Ovary (tissue), 9 donors: ENCODE results near the gene SMC1B. TPM values are rescaled to one million over a fixed set of nuclear protein-coding genes. Genes with fewer than 3 reads are reported as not detected.

ENCODE experiments used
- DNase-seq, 5 donors: peaks; one replicate each; pipeline ENCODE4 v3.0.0-alpha.2; 2019 to 2020
- H3K27ac ChIP-seq, 2 donors: fragments of 200-600 bp; one replicate each; pipeline versions ENCODE4 v1.5.1 to v1.8.0; 2019 to 2022
- H3K27me3 ChIP-seq: fragments of 200-600 bp; one replicate; pipeline ENCODE4 v1.8.0; 2022
- H3K36me3 ChIP-seq: fragments of 200-600 bp; sonication (generic); one replicate; pipeline ENCODE4 v1.5.1; 2019
- H3K4me1 ChIP-seq: one replicate; pipeline ENCODE4 v1.8.1; 2013; ENCODE audit warnings: mild to moderate bottlenecking, moderate library complexity; ENCODE audit not compliant: insufficient read depth
- H3K4me3 ChIP-seq: fragments of 200-600 bp; sonication (generic); one replicate; pipeline ENCODE4 v1.5.1; 2017
- H3K9me3 ChIP-seq, 2 donors: fragments of 200-600 bp in 1 of 2; sonication (generic) in 1 of 2; one replicate each; pipeline versions ENCODE4 v1.5.1 to v1.8.1; 2013 to 2019; ENCODE audit warnings: mild to moderate bottlenecking in 1 of 2, moderate library complexity in 1 of 2
- EP300 ChIP-seq: sonication (generic); formaldehyde crosslinking; IDR thresholded peaks from one replicate; pipeline ENCODE4 v1.6.1; 2017; ENCODE audit warnings: antibody characterized with exemption
- POLR2A ChIP-seq: fragments of 450-650 bp; IDR thresholded peaks from one replicate; pipeline ENCODE4 v1.6.1; 2017; ENCODE audit warnings: antibody characterized with exemption, mild to moderate bottlenecking, moderate library complexity
- WGBS, 3 donors: extraction: QIAGEN DNeasy Blood & Tissue Kit in 1 of 3; methylation state at CpG; one replicate each; pipeline versions ENCODE4 v1.1.5 to v1.1.7; 2013 to 2017; 5-methylcytosine and 5-hydroxymethylcytosine counted together
- intact Hi-C, 4 donors: fragments of 100-400 bp; cut with DNase I; formaldehyde crosslinking; loops; one replicate each; pipeline versions ENCODE4 v1.11.0 to v1.15.1; 2022 to 2023
- polyA plus RNA-seq, 2 donors: library from polyadenylated mRNA; stranded (reverse); fragments of 200-250 nt in 1 of 2; fragments of 350-450 nt in 1 of 2; fragmentation: Illumina TruSeq in 1 of 2; extraction: RNeasy Lipid Tissue Mini Kit (QIAGEN cat#74804) in 1 of 2; gene quantifications; one replicate each; pipeline ENCODE4 v1.2.3, GENCODE V29; 2013 to 2014
- total RNA-seq, 7 donors: library from RNA; depleted of rRNA in 2 of 7; stranded (reverse); fragments of >200 nt in 2 of 7; fragmentation: NEBNext Ultra II Directional in 3 of 7; extraction: Animal tissue kit (Norgen Biotek cat#: 25700) in 3 of 7; gene quantifications; one replicate each; pipeline versions ENCODE4 v1.1.0 to v1.2.4, GENCODE V29; 2016 to 2023
- TF ChIP-seq, protein P1 (sequence below), 3 donors: fragments of 450-650 bp in 2 of 3; fragments of 200-600 bp in 1 of 3; IDR thresholded peaks; one replicate each; pipeline versions ENCODE4 v1.5.1 to v1.8.0; 2016 to 2022; ENCODE audit warnings: antibody characterized with exemption in 3 of 3, mild to moderate bottlenecking in 1 of 3
- donor health status: DM: no; HTN: no; CAD: no; lungs with moderate emphysema.
- donor health status: DM: no; HTN: no; CAD: no.
- donor health status: Bipolar disorder and iron deficiency.
- donor health status: DM: yes; HTN: yes; CAD: no.
- donor health status: DM: no; HTN: no; CAD: no.
- donor health status: DM: yes; HTN: yes; CAD: no.

The SMC1B gene
- total and polyA plus RNA-seq, 9 donors: 0.04 to 0.05 TPM; not detected in 7

DNA sequence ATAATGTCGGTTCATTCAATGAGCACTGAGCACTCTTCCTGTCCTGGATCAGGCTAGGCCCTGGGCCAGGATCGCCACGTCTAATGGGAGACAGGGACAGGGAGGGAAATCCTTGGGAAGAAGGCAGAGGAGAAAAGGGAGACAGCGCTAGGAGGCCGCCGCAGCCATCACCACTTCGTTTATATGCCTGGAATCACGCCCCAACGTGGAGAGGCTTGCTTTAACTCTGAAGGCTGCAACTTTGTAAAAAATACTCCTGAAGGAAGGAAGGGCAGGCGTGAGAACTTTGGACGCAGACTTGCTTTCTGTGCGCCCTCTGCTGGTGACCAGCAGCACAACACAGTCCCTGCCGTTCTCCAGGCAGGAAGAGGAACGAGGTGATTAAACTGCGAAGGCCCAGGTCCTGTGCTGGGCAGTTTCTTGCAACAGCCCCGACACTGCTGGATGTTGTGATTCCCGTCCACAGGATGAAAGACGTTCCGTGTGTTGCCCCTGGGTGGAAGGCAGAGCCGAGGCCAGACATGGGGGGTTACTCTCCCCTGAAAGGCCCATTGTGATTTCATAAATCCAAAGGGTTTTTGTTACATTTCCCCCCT lies 22.2 kb upstream of the SMC1B start:
- WGBS, 3 donors: 2 to 4% (median 3%) methylated on average over 20 of the region's 20 CpGs
- no peaks in the 10 kb centered on the region for H3K4me1 ChIP-seq
- peak; percentile 85 to 94 (median 90) for DNase-seq
- H3K27ac ChIP-seq: peak overlapping the region in 1 of 2 donors; percentile 61
- intact Hi-C loops: loop anchor here in 3 of 4 donors (1.0 to 10.0 kb wide), 4 partner anchors 165 to 341 kb away; no protein-coding TSS in a partner anchor
- no peaks in the 10 kb centered on the region for H3K36me3 ChIP-seq
- no peaks in the 10 kb centered on the region for H3K27me3 ChIP-seq
- peak; percentile 25 for TF ChIP-seq POLR2A
- no peak for TF ChIP-seq EP300
- TF ChIP-seq, protein P1, sequence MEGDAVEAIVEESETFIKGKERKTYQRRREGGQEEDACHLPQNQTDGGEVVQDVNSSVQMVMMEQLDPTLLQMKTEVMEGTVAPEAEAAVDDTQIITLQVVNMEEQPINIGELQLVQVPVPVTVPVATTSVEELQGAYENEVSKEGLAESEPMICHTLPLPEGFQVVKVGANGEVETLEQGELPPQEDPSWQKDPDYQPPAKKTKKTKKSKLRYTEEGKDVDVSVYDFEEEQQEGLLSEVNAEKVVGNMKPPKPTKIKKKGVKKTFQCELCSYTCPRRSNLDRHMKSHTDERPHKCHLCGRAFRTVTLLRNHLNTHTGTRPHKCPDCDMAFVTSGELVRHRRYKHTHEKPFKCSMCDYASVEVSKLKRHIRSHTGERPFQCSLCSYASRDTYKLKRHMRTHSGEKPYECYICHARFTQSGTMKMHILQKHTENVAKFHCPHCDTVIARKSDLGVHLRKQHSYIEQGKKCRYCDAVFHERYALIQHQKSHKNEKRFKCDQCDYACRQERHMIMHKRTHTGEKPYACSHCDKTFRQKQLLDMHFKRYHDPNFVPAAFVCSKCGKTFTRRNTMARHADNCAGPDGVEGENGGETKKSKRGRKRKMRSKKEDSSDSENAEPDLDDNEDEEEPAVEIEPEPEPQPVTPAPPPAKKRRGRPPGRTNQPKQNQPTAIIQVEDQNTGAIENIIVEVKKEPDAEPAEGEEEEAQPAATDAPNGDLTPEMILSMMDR (IDR thresholded peaks at IDR 0.05): peak; percentile 94 to 95 (median 94)
- no peaks in the 10 kb centered on the region for H3K9me3 ChIP-seq
- H3K4me3 ChIP-seq: no peak overlapping the region

GRCh38 chr22:45434981-45435380 lies 21.6 kb upstream of the SMC1B start:
- Histone ChIP-seq H3K4me3 (no peak overlapping the region), H3K9me3 (no peaks in the 10 kb centered on the region), H3K27ac (peak overlapping the region in 1 of 2 donors; percentile 61), H3K27me3 (no peaks in the 10 kb centered on the region), H3K4me1 (no peaks in the 10 kb centered on the region), H3K36me3 (no peaks in the 10 kb centered on the region)
- TF ChIP-seq POLR2A (no peak), EP300 (no peak)
- TF ChIP-seq, protein P1 (IDR thresholded peaks at IDR 0.05): no peak
- 90 to 93% (median 92%) methylated on average over 6 of the region's 6 CpGs for WGBS, 3 donors
- no peak for DNase-seq
- intact Hi-C loops: loop anchor here (1.0 to 10.0 kb wide), 5 partner anchors 163 to 340 kb away; no protein-coding TSS in a partner anchor

- H3K4me3 ChIP-seq: no peak overlapping the region
- no peaks in the 10 kb centered on the region for H3K9me3 ChIP-seq
- intact Hi-C loops: loop anchor here in 2 of 4 donors (5.0 to 10.0 kb wide), 2 partner anchors 159 to 336 kb away; no protein-coding TSS in a partner anchor
- no peak overlapping the region for H3K27ac ChIP-seq
- peak in 2 of 5 donors; percentile 17 to 30 for DNase-seq
- TF ChIP-seq EP300 (no peak), POLR2A (no peak)
- TF ChIP-seq, protein P1 (IDR thresholded peaks at IDR 0.05): no peak
- WGBS, 3 donors: 81 to 93% (median 84%) methylated on average over 19 of the region's 19 CpGs
- no peaks in the 10 kb centered on the region for H3K36me3 ChIP-seq
- no peaks in the 10 kb centered on the region for H3K27me3 ChIP-seq
- H3K4me1 ChIP-seq: no peaks in the 10 kb centered on the region
Observed at GRCh38 chr22:45430871-45431270, 17.5 kb upstream of the SMC1B start.

GRCh38 chr22:45429981-45430775 lies 16.8 kb upstream of the SMC1B start:
- no peak overlapping the region for H3K27ac ChIP-seq
- no peaks in the 10 kb centered on the region for H3K27me3 ChIP-seq
- H3K9me3 ChIP-seq: no peaks in the 10 kb centered on the region
- peak in 2 of 5 donors; percentile 9 to 17 for DNase-seq
- no peaks in the 10 kb centered on the region for H3K4me1 ChIP-seq
- no peaks in the 10 kb centered on the region for H3K36me3 ChIP-seq
- no peak overlapping the region for H3K4me3 ChIP-seq
- TF ChIP-seq, protein P1 (IDR thresholded peaks at IDR 0.05): no peak
- TF ChIP-seq POLR2A (no peak), EP300 (no peak)
- intact Hi-C loops: loop anchor here in 2 of 4 donors (5.0 to 10.0 kb wide), 2 partner anchors 158 to 335 kb away; no protein-coding TSS in a partner anchor
- WGBS, 3 donors: 83 to 92% (median 87%) methylated on average over 18 of the region's 18 CpGs
